ENCODE measurements around the gene DENND6B.

Gene DENND6B

DNA sequence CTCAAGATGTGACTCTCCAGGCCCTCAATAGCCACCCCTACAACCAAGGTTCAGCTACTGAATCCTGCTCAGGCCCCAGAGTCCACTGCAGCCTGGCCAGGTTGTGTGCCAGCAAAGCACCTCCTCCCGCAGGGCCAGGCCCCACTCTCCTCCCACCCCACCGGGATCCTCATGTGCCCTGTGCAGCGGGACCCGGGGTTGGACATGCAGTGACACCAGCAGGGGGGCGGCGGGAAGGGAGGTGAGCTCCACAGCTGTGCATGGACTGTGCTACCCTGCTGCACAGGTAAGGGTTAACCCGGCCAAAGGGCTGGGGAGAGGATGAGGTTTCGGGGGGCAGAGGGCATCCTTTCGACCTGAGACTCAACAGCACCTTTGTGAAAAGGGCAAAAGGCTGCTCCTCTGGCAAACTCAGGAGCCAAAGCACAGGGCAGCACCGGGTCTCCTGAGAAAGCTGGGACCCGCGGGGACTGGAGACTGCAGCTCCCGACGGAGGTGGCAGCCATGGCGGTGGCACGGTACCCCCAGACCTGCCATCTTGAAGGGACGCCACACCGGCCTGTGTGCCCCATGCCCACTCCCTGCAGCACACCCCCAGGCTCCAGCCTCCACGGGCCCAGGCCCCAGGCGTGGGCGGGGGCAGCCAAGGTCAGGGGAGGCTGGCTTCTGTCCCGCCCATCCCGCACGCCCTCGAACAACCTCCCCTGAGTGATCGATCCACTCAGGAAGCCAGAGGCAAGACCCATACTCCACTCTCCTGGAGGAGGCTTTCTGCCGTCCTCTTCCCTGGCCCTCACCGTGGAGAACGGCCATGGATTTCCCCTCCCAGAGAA lies 29.9 kb downstream of the DENND6B start:
- 91% methylated on average over 29 of the region's 29 CpGs for WGBS
- peak overlapping the region in 1 of 2 experiments; percentile 64 for H3K14ac ChIP-seq (ENCODE audit: low read length in 2 of 2)
- H3K18ac ChIP-seq (ENCODE audit: low read depth in 1 of 2, low read length in 2 of 2) = peak overlapping the region in 1 of 2 experiments; percentile 67
- no peak overlapping the region for H4K8ac ChIP-seq (ENCODE audit: low read length)
- H2AK5ac ChIP-seq (ENCODE audit: low read length, severe bottlenecking) = peak overlapping the region; percentile 11
- H3K4me2 ChIP-seq (ENCODE audit: low read length, poor library complexity, severe bottlenecking) = no peak overlapping the region
- H3K9me3 ChIP-seq (ENCODE audit: control insufficient read depth, low read length) = no peaks in the 10 kb centered on the region
- H3K36me3 ChIP-seq (ENCODE audit: control insufficient read depth in 1 of 2, insufficient read depth in 2 of 2, low read depth in 1 of 2, low read length in 2 of 2) = peaks cover 10 to 48% of the 10 kb centered on the region in 2 experiments
- peak overlapping the region; percentile 64 for H3K27ac ChIP-seq (ENCODE audit: low read length, poor library complexity, severe bottlenecking)
- peak overlapping the region; percentile 16 for H4K91ac ChIP-seq (ENCODE audit: low read length)
- peak overlapping the region in 1 of 2 experiments; percentile 40 for H3K23ac ChIP-seq (ENCODE audit: low read length in 2 of 2)
- H3K4me1 ChIP-seq (ENCODE audit: control insufficient read depth, insufficient read depth, low read depth, low read length) = peaks cover 84% of the 10 kb centered on the region
- no peak overlapping the region for H2BK5ac ChIP-seq (ENCODE audit: low read depth, low read length, poor library complexity, severe bottlenecking)
- no peak overlapping the region for H3K4ac ChIP-seq (ENCODE audit: low read depth in 1 of 2, low read length in 2 of 2)
- H2BK15ac ChIP-seq (ENCODE audit: low read depth, poor library complexity, severe bottlenecking) = no peak overlapping the region
- peak overlapping the region in 1 of 2 experiments; percentile 67 for H2BK12ac ChIP-seq (ENCODE audit: low read length in 2 of 2)
- no peak for DNase-seq
- H2BK120ac ChIP-seq (ENCODE audit: low read depth, low read length) = no peak overlapping the region
- H3K79me1 ChIP-seq (replicated peaks; ENCODE audit: low read length, poor library complexity, severe bottlenecking) = no peaks in the 10 kb centered on the region
- no peak overlapping the region for H3K4me3 ChIP-seq (ENCODE audit: insufficient read depth in 1 of 2, low read depth in 1 of 2, low read length in 2 of 2)
- H3K9ac ChIP-seq (ENCODE audit: low read length) = no peak overlapping the region
- no peak overlapping the region for H2AFZ ChIP-seq (ENCODE audit: low read depth, low read length)
- no peaks in the 10 kb centered on the region for H3K27me3 ChIP-seq (ENCODE audit: control insufficient read depth in 1 of 2, insufficient read depth in 1 of 2, low read length in 2 of 2)

DNA sequence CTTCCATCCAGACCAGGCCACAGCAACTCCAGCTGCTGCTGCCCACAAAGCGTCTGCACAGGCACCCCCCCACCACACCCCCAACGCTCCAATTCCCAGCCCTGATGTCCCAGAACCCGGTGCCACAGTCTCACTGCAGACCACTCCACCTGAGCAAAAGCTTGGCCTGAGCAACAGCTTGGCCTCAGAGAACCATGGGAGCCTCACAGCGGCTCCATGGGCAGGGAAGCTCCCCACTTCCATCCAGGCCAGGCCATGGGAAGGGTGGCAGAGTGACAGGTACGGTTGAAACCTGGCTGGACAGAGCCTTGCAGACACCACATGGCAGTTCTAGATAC lies 32.5 kb downstream of the DENND6B start:
- Histone ChIP-seq H2BK120ac (ENCODE audit: low read depth, low read length) (peak overlapping the region; percentile 84), H2BK5ac (ENCODE audit: low read depth, low read length, poor library complexity, severe bottlenecking) (peak overlapping the region; percentile 92), H4K8ac (ENCODE audit: low read length) (peak overlapping the region; percentile 39), H3K4me3 (ENCODE audit: insufficient read depth in 1 of 2, low read depth in 1 of 2, low read length in 2 of 2) (no peak overlapping the region), H2AK5ac (ENCODE audit: low read length, severe bottlenecking) (peak overlapping the region; percentile 99), H3K27me3 (ENCODE audit: control insufficient read depth in 1 of 2, insufficient read depth in 1 of 2, low read length in 2 of 2) (no peaks in the 10 kb centered on the region), H3K79me1 (replicated peaks; ENCODE audit: low read length, poor library complexity, severe bottlenecking) (no peaks in the 10 kb centered on the region), H3K9ac (ENCODE audit: low read length) (no peak overlapping the region), H3K4me2 (ENCODE audit: low read length, poor library complexity, severe bottlenecking) (no peak overlapping the region), H3K23ac (ENCODE audit: low read length in 2 of 2) (no peak overlapping the region), H3K18ac (ENCODE audit: low read depth in 1 of 2, low read length in 2 of 2) (peak overlapping the region; percentile 67 to 71), H2AFZ (ENCODE audit: low read depth, low read length) (no peak overlapping the region), H3K9me3 (ENCODE audit: control insufficient read depth, low read length) (no peaks in the 10 kb centered on the region), H2BK12ac (ENCODE audit: low read length in 2 of 2) (peak overlapping the region; percentile 3 to 20), H3K14ac (ENCODE audit: low read length in 2 of 2) (peak overlapping the region in 1 of 2 experiments; percentile 18), H3K27ac (ENCODE audit: low read length, poor library complexity, severe bottlenecking) (peak overlapping the region; percentile 98), H4K91ac (ENCODE audit: low read length) (peak overlapping the region; percentile 81), H3K36me3 (ENCODE audit: control insufficient read depth in 1 of 2, insufficient read depth in 2 of 2, low read depth in 1 of 2, low read length in 2 of 2) (peaks cover 25 to 50% of the 10 kb centered on the region in 2 experiments), H3K4ac (ENCODE audit: low read depth in 1 of 2, low read length in 2 of 2) (peak overlapping the region; percentile 2 to 62), H3K4me1 (ENCODE audit: control insufficient read depth, insufficient read depth, low read depth, low read length) (peaks cover 77% of the 10 kb centered on the region), H2BK15ac (ENCODE audit: low read depth, poor library complexity, severe bottlenecking) (no peak overlapping the region)
- no peak for DNase-seq
- 52% methylated on average over 5 of the region's 5 CpGs for WGBS

DNA sequence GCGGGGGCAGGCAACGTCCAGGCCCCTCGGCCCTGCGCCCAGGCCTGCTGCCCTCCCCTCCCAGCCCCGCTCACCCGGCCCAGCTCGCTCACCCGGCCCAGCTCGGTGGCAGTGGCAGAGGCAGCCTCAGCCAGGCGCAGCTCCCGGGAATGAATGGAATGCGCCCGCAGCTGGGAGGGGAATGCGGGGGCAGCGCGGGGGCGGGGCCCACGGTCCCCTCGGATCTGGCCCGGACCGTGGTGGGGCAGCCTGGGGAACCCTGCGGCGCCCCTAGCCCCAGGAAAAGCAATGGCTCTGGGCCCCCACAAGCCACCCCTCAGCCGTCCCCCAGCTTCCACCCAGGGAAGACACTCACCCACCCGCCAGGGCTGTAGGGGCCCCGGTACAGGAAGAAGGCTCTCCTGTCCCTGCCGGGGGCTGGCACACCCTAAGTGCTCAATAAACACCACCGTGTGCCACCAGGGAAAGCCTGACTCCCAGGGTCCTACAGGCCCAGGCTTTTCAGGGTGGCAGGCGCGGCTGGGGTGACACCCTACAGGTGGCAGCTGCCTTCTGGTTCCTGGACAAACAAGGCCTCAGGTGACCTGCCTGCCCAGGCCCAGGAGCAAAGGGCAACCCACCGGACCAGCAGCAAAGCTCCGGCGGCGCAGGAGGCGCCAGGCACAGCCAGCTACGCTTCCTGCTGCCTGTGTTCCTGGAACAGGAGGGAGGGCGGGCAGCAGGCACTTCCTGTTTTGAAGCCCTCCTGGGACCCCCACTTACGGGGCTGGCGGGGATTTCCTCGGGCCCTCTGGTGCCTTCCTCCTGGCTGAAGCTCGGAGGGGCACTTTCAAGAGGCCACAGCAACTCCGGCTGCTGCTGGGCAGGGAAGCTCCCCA lies 33.1 kb downstream of the DENND6B start:
- Histone ChIP-seq H2BK120ac (ENCODE audit: low read depth, low read length) (peak overlapping the region; percentile 84), H2AK5ac (ENCODE audit: low read length, severe bottlenecking) (peak overlapping the region; percentile 83), H3K4me1 (ENCODE audit: control insufficient read depth, insufficient read depth, low read depth, low read length) (peaks cover 78% of the 10 kb centered on the region), H4K91ac (ENCODE audit: low read length) (peak overlapping the region; percentile 89), H3K9me3 (ENCODE audit: control insufficient read depth, low read length) (no peaks in the 10 kb centered on the region), H2BK5ac (ENCODE audit: low read depth, low read length, poor library complexity, severe bottlenecking) (peak overlapping the region; percentile 92), H3K4me2 (ENCODE audit: low read length, poor library complexity, severe bottlenecking) (peak overlapping the region; percentile 71), H2BK15ac (ENCODE audit: low read depth, poor library complexity, severe bottlenecking) (peak overlapping the region; percentile 20), H3K18ac (ENCODE audit: low read depth in 1 of 2, low read length in 2 of 2) (peak overlapping the region; percentile 70 to 90), H3K27me3 (ENCODE audit: control insufficient read depth in 1 of 2, insufficient read depth in 1 of 2, low read length in 2 of 2) (no peaks in the 10 kb centered on the region), H3K14ac (ENCODE audit: low read length in 2 of 2) (peak overlapping the region in 1 of 2 experiments; percentile 61), H2AFZ (ENCODE audit: low read depth, low read length) (no peak overlapping the region), H3K4me3 (ENCODE audit: insufficient read depth in 1 of 2, low read depth in 1 of 2, low read length in 2 of 2) (peak overlapping the region in 1 of 2 experiments; percentile 40), H3K27ac (ENCODE audit: low read length, poor library complexity, severe bottlenecking) (peak overlapping the region; percentile 98), H2BK12ac (ENCODE audit: low read length in 2 of 2) (peak overlapping the region; percentile 6 to 82), H3K23ac (ENCODE audit: low read length in 2 of 2) (no peak overlapping the region), H3K9ac (ENCODE audit: low read length) (peak overlapping the region; percentile 48), H3K36me3 (ENCODE audit: control insufficient read depth in 1 of 2, insufficient read depth in 2 of 2, low read depth in 1 of 2, low read length in 2 of 2) (peaks cover 31 to 52% of the 10 kb centered on the region in 2 experiments), H4K8ac (ENCODE audit: low read length) (peak overlapping the region; percentile 39), H3K79me1 (replicated peaks; ENCODE audit: low read length, poor library complexity, severe bottlenecking) (no peaks in the 10 kb centered on the region), H3K4ac (ENCODE audit: low read depth in 1 of 2, low read length in 2 of 2) (peak overlapping the region; percentile 34 to 62)
- WGBS = 4% methylated on average over 39 of the region's 42 CpGs
- peak; percentile 69 for DNase-seq
